CD4-positive, alpha-beta T cell treated with Interleukin-6 for 4 hours (primary cell): ENCODE results near the gene NOTUM.
"Not testable (repeated sequence)": the region's sequence is repeated elsewhere in the genome, so short reads cannot be mapped to it uniquely, and the experiment has no call there.

Experiments used
- DNase-seq: peaks from one replicate; pipeline ENCODE4 v3.0.0-alpha.2; 2020; ENCODE audit warnings: mixed read lengths

The NOTUM gene

GRCh38 chr17:81996232-81996756 is 35.3 kb upstream of the NOTUM start:
- DNase-seq: no peak

DNA sequence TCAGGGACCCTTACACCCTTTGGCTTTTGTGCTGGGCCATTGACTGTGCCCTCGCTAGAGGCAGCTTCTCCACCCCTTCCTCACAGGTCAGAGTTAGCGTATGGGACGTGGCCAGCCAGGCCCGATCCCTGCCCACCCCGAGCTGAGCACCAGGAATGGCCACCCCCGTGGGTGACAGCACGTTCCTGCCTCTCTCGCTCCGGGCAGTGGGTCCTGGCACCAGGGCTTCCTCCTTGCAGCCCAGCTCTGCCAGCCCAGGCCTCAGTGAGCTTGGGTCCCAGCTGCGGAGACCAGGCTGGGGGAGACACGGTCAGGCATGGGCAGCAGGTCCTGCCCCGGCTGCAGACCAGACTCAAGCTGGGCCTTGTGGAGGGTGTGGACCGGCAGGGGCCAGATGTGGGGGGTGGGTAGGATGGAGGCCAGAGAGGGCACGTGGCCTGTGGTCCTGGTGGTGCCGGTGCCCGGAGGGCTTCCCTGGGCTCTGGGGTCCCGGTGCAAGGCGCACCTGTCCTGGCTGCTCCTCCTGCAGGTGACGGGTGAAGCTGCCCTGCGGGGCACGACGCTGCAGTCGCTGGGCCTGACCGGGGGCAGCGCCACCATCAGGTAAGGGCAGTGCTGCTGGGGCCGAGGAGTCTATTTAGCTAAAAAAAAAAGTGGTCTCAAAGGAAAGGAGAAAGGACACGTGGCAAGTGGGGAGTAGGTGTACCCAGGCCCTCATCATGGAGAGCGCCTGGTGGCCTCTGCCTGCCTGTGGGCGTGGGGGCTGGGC is 34.7 kb upstream of the NOTUM start:
- no peak for DNase-seq

GRCh38 chr17:81994593-81995462 is 33.8 kb upstream of the NOTUM start:
- DNase-seq: no peak

DNA sequence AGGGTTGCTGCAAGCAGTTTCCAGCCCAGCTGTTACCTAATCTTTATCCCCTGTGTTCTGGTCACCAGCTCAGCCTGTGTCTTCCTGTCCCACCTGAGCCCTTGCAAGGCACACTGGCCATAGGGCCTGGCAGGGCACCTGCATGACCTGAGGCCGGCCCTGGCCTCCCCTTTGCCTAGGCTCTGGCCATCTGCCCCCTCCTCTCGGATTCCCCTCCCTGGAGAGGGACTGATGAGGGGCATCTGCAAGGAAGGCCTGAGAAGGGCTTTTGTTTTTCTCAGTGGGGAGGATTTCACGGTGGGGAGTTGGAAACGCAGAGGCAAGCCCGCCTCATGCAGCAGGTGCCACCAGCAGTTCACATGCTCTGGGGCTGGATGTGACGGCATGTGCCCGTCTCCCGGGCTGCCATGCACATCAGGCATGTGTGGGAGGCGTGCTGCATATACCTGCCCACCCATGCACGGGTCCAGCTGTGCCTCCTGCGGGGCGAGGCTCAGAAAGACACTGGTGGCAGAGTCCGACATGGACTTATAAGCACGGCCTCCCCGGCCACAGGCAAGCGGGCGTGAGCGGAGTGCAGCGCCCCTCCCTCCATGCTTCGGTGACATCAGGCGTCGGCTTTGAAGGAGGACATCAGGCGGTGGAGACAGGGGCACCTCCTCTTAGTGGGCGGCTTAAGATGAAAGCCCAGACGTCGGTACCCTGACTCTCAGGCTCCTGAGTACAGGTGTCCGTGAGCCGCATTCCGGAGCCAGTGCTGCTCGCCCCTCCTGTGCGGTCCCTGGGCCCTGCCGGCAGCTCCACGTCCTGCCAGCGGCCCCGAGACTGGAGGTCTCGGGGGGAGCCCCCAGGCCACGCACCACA is 33.0 kb upstream of the NOTUM start:
- DNase-seq: no peak

DNA sequence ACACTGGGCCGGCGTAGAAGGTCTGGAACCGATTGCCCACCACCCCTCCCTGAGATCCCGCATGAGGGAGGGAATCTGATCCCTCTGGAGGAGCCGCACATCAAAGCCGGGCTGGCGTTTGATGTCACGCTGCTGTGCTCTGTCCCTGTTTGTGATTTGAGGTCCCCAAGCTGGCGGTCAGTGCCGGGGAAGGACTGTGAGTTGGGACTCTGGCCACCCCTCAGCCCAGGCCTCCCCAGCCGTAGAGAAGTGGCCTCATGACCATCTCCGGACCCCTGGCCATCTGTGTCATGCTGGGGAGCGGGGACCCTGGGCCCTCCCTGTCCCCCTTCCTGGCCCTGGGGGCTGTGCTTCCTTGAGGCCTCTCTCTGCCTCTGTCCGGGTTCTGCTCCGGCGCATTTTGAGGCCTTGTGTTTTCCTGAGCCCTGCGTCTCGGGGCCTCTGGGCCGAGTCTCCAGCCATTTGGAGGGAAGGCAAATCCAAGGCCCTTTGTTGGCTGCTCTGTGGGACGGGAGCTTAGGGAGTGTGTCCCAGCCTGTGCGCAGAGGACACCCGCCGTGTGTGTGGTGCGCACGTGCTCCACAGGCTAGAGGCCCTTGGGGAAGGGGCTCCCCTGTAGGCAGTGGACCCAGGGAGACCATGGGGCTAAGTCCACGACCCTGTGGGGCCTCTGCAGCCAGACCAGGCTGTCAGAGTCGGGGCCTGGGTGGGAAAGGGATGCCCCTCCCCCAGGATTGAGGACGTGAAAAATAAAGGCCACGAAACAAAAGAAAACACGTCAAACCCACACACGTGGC is 31.5 kb upstream of the NOTUM start:
- DNase-seq: no peak

- no peak for DNase-seq
Measured at GRCh38 chr17:81991684-81992305, 30.8 kb upstream of the NOTUM start.

DNA sequence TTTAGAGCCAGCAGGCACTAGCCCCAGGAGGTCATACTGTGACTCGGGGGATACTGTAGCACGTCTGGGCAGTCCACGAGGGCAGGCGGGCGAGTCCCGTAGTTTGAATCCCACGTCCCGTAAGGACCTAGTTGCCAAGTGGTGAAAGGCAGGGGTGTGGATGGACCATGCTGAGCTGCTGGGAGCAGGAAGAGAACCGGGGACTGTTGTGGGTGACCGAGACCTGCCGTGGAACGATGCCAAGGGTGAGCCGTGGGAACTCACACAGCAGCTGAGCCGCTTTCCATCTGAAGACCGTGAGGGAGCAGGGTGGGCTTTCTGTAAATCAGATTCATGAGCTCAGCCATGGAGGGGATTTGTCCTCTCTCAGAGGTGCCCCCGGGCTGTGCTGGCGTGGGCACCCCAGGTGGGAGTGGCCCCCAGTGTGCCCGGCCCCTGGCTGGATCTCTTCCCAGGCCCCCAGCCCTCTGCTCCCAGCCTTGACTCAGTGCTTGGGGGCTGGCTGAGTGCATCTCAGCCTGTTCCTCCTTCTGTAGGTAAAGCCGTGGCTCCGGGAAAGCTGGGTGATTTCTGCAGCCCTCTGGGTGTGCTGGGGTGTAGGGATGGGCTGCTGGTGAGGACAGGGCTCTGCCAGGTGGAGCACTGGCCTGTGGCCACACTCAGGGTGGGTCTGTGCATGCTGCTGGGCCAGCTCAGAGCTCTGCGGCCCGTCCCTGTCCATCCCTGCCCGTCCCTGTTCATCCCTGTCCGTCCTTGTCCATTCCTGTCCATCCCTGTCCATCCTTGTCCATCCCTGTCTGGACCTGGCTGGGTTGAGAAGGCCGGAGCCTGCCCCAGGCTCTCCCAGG is 30.1 kb upstream of the NOTUM start:
- DNase-seq: no peak

DNA sequence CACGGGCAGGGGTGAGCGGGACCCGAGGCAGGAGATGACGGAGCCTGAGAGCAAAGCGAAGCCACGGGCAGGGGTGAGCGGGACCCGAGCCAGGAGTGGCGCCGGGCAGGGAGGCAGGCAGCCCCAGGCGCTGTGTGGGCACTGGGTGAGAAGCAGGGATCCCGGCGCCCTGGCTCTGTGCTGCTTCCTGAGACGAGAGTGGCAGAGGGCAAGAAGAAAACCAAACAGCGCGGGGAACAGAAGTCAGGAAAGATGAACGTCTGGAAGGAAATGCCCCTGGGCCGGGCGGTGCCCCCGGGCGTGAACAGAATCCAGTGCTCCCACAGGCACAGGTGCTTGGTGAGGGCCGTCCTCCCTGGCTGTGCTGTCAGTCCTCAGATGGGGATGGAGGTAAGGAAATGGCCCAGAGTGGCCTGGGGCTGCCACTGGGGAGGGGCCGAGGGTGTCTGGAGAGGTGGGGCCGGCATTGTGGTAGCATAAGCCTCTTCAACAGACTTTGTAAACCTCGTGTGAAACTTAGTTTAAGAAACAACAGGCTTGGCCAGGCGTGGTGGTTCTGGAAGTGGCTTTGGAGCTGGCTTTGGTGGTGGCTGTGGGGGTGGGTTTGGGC is 26.3 kb upstream of the NOTUM start:
- DNase-seq: no peak

DNA sequence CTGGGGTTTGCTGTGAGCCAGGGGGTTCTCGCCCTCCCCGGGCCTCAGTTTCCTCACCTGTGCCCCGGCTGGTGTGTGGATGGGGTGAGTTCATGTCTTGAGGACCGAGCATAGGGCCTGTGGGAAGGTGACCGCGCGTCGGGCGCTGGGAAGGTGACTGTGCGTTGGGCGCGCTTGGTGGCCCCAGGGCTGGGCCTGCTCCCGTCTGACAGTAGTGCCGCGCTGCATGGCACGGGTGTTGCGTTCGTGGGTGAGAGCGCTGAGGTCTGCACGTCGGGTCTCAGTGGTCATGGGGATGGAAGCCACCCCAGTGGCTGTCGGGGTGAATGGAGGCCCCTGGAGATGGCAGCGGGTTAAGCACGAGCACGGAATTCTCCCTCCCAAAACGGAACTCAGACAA is 25.6 kb upstream of the NOTUM start:
- DNase-seq: no peak

DNA sequence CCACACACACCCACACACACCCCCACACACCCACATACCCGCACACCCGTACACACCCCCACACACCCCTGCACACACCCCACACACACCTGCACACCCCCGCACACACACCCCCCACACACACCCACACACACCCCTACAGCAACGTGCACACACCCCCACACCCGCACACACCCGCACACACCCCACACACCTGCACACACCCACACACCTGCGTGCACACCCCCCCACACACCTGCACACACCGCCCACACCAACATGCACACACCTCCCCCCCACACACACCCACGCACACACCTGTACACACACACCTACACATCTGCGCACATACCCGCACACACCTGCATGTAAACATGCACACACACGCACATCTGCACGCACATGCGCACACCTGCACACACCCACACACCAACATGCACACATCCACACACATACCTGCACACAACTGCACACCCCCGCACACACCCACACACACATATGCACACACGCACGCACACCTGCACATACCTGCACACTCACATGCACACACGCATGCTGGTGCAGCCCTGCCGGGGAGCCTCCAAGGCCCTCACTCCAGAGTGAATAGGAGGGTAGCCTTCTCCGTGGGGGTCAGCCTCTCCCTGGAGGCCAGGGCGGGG is 23.9 kb upstream of the NOTUM start:
- DNase-seq: no peak

DNA sequence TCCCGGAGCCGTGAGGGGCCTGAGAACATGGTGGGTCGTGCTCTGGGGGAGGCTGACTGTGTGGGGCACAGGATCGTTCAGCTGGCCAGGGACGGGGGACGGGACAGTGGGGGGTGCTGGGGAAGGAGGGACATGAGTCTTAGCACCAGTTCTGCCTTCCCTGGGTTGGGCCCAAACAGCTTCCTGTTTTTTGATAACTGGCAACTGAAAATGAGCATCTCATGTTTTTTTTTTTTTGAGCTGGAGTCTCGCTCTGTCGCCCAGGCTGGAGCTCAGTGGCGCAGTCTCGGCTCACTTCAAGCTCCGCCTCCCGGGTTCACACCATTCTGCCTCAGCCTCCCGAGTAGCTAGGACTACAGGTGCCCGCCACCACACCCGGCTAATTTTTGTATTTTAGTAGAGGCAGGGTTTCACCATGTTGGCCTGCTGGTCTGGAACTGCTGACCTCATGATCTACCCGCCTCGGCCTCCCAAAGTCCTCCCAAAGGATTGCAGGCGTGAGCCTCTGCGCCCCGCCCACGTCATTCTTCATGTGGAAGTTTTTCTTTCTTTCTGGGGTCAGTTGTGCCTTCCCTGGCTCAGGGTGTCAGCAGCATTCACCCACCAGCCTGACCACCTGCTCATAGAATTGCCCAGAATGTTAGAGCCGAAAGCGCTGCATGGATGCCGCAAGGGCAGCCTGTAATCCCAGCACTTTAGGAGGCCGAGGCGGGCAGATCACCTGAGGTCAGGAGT is 22.8 kb upstream of the NOTUM start:
- no peak for DNase-seq

DNA sequence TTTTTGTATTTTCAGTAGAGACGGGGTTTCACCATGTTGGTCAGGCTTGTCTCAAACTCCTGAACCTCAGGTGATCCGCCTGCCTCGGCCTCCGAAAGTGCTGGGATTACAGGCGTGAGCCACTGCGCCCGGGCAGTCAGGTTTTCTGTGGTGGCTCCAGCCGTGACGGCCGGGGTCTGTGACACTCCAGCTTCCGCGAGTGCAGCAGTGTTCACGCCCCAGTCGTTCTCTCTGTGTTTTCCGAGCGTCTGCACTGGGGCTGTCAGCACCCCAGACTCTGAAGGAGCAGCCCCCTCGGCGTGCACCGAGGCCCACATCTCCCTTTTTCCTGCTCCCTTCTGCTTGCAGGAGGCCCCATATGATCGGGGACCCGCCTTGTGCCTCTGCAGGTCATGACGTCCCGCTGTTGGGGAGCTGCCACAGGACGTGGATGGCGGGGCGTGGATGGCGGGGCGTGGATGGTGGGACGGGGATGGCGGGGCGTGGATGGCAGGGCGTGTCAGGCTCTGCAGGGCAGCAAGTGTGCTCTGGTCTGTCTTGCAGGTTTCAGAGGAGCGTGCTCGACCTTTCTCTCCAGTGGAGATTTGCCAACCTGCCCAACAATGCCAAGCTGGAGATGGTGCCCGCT is 22.1 kb upstream of the NOTUM start:
- DNase-seq: no peak

DNA sequence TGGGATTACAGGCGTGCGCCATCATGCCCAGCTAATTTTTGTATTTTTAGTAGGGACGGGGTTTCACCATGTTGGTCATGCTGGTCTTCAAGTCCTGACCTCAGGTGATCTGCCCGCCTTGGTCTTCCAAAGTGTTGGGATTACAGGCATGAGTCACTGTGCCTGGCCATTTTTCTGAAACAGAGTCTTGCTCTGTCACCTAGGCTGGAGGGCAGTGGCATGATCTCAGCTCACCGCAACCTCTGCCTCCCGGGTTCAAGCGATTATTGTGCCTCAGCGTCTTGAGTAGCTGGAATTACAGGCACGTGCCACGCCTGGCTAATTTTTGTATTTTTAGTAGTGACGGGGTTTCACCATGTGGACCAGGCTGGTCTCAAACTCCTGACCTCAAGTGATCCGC is 20.5 kb upstream of the NOTUM start:
- not testable (repeated sequence) for DNase-seq

DNA sequence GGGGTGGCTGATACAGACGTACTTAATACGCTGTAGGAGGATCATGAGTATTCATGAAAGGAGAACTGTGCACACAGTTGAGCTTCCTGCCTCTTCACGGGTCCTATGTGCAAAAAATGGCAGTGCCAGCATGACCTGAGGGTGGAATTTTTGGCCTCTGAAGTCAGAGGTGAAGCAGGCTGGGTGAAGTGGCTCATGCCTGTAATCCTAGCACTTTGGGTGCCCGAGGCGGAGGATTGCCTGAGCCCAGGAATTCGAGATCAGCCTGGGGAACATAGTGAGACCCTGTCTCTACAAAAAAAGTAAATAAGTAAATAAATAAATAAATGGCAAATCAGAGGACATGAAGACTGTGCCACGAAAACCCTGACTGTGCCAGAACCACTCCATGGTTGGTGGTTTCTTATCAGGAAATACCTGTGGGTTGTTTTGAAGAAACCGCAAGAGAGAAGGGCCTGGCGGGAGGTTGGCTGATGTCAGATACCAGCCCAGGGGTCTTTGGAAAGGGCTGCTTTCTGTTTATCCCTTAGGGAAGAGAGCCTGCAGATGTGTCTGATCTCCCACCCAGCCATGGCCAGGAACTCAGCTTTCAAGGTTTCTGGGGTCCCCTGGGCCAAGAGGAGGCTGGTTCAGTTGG is 19.8 kb upstream of the NOTUM start:
- peak; percentile 28 for DNase-seq

DNA sequence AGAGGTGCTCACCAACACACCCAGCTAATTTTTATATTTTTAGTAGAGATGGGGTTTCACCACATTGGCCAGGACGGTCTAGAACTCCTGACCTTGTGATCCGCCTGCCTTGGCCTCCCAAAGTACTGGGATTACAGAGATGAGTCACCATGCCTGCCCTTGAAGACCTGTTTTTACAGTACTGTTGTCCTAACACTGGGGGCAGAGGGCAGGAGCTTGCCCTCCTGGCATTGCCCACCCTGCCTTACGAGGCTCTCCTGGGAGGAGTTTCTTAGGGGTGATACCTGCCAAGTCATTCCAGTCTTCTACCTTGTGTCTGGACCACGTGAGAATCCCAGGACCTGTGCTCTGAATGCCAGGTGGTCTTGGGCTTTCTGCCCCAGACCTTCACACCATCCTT is 19.1 kb upstream of the NOTUM start:
- no peak for DNase-seq

DNA sequence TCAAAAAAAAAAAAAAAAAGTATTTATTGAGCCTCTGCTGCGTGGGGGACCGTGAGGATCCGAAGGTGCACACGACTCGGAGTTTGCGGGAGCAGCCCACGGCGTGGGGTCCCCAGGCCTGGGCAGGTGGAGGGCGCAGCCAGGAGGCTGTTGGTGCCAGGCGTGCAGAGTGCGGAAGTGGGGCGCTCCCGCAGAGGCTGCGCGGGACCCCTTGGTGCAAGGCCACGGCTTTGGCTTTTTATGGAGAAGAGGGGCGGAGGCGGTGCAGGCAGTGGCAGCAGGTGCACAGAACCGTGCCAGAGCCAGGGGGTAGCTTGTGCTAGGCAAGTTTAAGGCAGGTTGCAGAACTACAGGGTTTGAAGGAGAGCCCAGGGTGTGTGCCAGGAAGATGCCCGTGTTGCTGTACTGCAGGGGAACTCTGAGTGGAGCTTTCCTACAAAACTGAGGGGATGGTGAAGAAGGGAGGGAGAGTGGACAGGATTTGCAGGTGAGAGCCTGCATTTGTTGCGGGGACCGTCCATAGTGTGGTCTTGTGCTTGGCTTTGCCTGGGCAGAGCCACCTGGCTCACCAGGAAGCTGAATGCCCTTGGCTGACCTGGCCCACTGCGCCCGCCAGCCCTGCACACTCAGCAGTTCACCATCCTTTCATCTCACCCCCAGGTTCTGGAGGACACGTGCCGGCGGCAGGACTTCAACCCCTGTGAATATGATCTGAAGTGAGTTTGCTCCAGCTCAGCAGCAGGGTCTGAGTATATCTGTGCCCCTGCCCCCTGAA is 17.7 kb upstream of the NOTUM start:
- no peak for DNase-seq

GRCh38 chr17:81977211-81977808 is 16.3 kb upstream of the NOTUM start, which contains the start of gene ASPSCR1:
Gene ASPSCR1 (plus strand): TSS chr17:81977629. CDS start chr17:81977647, 18 bp downstream.
- peak; percentile 91 for DNase-seq
